Suprapubic skin (tissue), 4 donors: Measurements from ENCODE around the gene FPR1.

Experiments used
- CTCF ChIP-seq, 2 donors: fragments of 200-600 bp in 1 of 2; fragments of 450-650 bp in 1 of 2; sonication (generic) in 1 of 2; IDR thresholded peaks; one replicate each; pipeline ENCODE4 v1.5.1; 2016 to 2019; ENCODE audit warnings: antibody characterized with exemption in 2 of 2, mild to moderate bottlenecking in 1 of 2, moderate library complexity in 1 of 2
- EP300 ChIP-seq: sonication (generic); formaldehyde crosslinking; IDR thresholded peaks from one replicate; pipeline ENCODE4 v1.6.1; 2017; ENCODE audit warnings: antibody characterized with exemption
- POLR2A ChIP-seq, 2 donors: fragments of 450-650 bp; IDR thresholded peaks; one replicate each; pipeline ENCODE4 v1.6.1; 2017; ENCODE audit warnings: antibody characterized with exemption in 2 of 2, mild to moderate bottlenecking in 2 of 2, moderate library complexity in 2 of 2
- POLR2AphosphoS5 ChIP-seq, 3 donors: sonication (generic); formaldehyde crosslinking; IDR thresholded peaks; one replicate each; pipeline ENCODE4 v1.6.1; 2017; ENCODE audit warnings: antibody characterized with exemption in 3 of 3

GRCh38 chr19:51726049-51726448 is 25.6 kb downstream of the FPR1 start:
- TF ChIP-seq CTCF (IDR thresholded peaks at IDR 0.05): no peak
- no peak for TF ChIP-seq POLR2A (IDR thresholded peaks at IDR 0.05)
- TF ChIP-seq EP300: no peak
- TF ChIP-seq POLR2AphosphoS5 (IDR thresholded peaks at IDR 0.05): peak in 1 of 3 donors; percentile 25
